IgD-negative memory B cell (primary cell): ENCODE results near the gene AHI1. TPM values are rescaled to one million over a fixed set of nuclear protein-coding genes. Genes with fewer than 3 reads are reported as not detected.
"Not testable (repeated sequence)": the region's sequence is repeated elsewhere in the genome, so short reads cannot be mapped to it uniquely, and the experiment has no call there.

ENCODE experiments used
- H3K27ac Mint-ChIP-seq, 3 donors: one replicate each; pipeline ENCODE4 v1.8.0; 2020 to 2022; ENCODE audit warnings: mild to moderate bottlenecking in 3 of 3, mixed read lengths in 3 of 3, moderate library complexity in 1 of 3
- H3K27me3 Mint-ChIP-seq: one replicate; pipeline ENCODE4 v1.8.0; 2021; ENCODE audit warnings: mixed read lengths
- H3K36me3 Mint-ChIP-seq: one replicate; pipeline ENCODE4 v1.8.0; 2020; ENCODE audit warnings: mild to moderate bottlenecking, mixed read lengths
- H3K4me1 Mint-ChIP-seq, 3 donors: one replicate each; pipeline ENCODE4 v1.8.0; 2020 to 2022; ENCODE audit warnings: mixed read lengths in 3 of 3, mild to moderate bottlenecking in 1 of 3
- H3K4me3 Mint-ChIP-seq, 4 donors: one replicate each; pipeline ENCODE4 v1.8.0; 2020 to 2022; ENCODE audit warnings: mild to moderate bottlenecking in 4 of 4, mixed read lengths in 4 of 4, moderate library complexity in 3 of 4
- H3K9me3 Mint-ChIP-seq, 3 donors: one replicate each; pipeline ENCODE4 v1.8.0; 2020 to 2021; ENCODE audit warnings: mixed read lengths in 3 of 3, mild to moderate bottlenecking in 1 of 3
- polyA plus RNA-seq: library from polyadenylated mRNA; unstranded; fragments of 300-500 nt; fragmentation: Illumina TruSeq; gene quantifications from one replicate; pipeline ENCODE4 v1.2.3, GENCODE V29; 2021

Gene AHI1
- polyA plus RNA-seq, 1 donor from 2014 or later: 10.4 TPM

DNA sequence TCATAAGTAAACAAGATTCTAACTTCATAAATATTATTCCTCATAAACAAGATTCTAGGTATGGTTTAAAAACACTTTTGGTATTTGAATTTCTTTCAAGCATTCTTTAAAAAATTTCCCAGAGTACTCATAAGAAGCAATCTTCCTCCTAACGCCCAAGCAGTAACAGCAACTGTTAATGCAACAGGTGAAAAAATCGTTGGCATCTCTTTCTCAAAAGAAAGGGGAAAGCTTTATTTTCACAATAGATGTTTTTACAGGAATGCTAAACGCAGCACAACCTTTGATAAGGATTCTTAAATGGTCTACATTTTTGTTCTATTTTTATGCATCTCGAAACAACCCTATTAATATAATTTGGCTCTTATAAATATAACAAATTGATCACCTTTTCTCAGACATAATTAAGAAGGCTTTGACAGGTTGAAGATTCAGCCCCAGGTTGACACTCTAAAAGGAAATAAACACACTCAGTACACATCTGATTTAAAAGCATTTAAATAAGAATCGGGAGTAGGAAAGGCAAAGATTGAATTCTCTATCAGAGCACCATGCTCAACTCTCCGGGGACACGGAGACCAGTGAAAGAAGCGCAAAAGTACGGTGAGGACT lies 634 bp downstream of the AHI1 start:
- Mint-ChIP-seq H3K27ac (no peak overlapping the region), H3K4me3 (no peak overlapping the region), H3K27me3 (no peaks in the 10 kb centered on the region), H3K36me3 (peaks cover 11% of the 10 kb centered on the region), H3K9me3 (no peaks in the 10 kb centered on the region), H3K4me1 (peaks cover 7 to 11% (median 8%) of the 10 kb centered on the region in 3 donors)

DNA sequence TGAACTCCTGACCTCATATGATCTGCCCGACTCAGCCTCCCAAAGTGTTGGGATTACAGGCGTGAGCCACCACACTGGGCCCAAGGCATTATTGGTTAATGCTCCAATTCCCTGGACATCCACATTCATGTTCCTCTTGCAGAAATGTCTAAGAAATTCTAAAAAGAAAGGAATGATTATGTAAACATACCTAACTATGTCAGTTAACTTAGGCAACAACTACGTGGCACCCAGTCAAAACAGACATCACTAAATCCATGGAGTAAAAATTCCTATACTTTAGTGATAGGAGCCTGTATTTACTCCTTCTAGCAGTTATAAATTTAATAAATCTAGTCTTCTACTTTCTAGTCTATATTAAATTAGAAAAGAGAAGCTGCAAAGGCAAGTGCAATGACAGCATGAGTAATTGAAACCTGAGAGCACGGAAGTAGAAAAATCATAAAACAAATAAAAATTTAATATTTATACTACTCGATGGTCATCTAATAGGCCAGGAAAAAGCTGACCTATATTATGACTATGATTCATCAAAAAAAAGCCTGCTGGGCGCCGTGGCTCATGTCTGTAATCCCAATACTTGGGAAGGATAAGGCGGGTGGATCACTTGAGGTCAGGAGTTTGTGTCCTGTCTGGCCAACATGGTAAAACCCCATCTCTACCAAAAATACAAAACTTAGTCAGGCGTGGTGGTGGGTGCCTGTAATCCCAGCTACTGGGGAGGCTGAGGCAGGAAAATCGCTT lies 4.2 kb downstream of the AHI1 start:
- Mint-ChIP-seq H3K9me3 (no peaks in the 10 kb centered on the region), H3K27ac (peak overlapping the region in 1 of 3 donors; percentile 28), H3K4me3 (no peak overlapping the region), H3K4me1 (peaks cover 7 to 11% (median 8%) of the 10 kb centered on the region in 3 donors), H3K36me3 (peaks cover 14% of the 10 kb centered on the region), H3K27me3 (no peaks in the 10 kb centered on the region)

DNA sequence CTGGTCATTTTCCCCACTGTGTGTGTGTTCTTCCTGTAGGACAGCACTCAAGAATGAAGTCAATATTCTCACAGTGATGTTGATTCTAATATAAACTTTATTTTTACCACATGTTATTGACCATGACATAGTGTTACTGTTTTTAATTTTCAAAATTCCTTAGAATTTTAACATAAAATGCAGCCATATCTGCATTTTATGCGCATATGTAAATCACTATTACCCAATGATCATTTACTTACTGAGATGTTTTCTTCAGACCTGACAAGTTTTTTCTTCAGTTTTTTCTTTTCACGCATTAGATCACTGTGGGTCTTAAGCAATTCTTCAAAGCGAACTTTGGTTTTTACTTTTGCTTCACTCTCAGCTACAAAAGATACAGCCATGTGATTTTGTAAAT lies 7.2 kb downstream of the AHI1 start:
- H3K27ac Mint-ChIP-seq: no peak overlapping the region
- H3K27me3 Mint-ChIP-seq: no peaks in the 10 kb centered on the region
- H3K4me3 Mint-ChIP-seq: no peak overlapping the region
- H3K36me3 Mint-ChIP-seq: peaks cover 24% of the 10 kb centered on the region
- H3K4me1 Mint-ChIP-seq: peaks cover 0 to 2% (median 1%) of the 10 kb centered on the region in 3 donors
- H3K9me3 Mint-ChIP-seq: no peaks in the 10 kb centered on the region

DNA sequence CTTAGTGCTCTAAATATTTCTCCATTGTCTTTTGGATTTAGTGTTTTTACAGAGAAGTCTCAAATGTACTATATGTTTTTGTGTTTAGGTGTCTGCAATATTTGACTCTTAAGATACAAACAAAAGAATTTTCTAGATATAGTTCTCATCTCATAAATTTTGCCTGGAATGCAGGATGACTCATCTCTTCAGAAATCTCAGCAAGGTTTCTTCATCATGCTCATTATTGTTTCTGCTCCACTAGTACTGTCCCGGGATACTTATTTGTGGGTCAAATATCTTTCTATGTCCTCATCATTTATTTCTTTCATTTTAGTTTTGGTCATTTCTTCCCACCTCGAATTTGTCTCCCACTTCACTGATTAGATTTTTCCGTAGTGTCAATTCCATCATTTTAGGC lies 9.5 kb downstream of the AHI1 start:
- H3K27ac Mint-ChIP-seq: no peak overlapping the region
- no peaks in the 10 kb centered on the region for H3K27me3 Mint-ChIP-seq
- peaks cover 4 to 7% (median 6%) of the 10 kb centered on the region in 3 donors for H3K9me3 Mint-ChIP-seq
- H3K36me3 Mint-ChIP-seq: peaks cover 24% of the 10 kb centered on the region
- H3K4me1 Mint-ChIP-seq: no peaks in the 10 kb centered on the region
- no peak overlapping the region for H3K4me3 Mint-ChIP-seq

DNA sequence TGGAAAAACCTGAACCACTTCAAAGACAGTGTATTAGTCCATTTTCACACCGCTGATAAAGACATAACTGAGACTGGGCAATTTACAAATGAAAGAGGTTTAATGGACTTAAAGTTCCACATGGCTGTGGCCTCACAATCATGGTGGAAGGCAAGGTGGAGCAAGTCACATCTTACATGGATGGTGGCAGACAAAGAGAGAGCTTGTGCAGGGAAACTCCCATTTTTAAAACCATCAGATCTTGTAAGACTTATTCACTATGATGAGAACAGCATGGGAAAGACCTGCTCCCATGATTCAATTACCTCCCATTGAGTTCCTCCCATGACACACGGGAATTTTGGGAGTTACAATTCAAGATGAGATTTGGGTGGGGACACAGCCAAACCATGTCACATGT lies 13.6 kb downstream of the AHI1 start:
- H3K9me3 Mint-ChIP-seq: peaks cover 7 to 21% (median 17%) of the 10 kb centered on the region in 3 donors
- H3K27ac Mint-ChIP-seq, H3K27me3 Mint-ChIP-seq, H3K4me1 Mint-ChIP-seq: not testable (repeated sequence)
- peaks cover 30% of the 10 kb centered on the region for H3K36me3 Mint-ChIP-seq
- H3K4me3 Mint-ChIP-seq: peak overlapping the region in 1 of 4 donors; percentile 7

DNA sequence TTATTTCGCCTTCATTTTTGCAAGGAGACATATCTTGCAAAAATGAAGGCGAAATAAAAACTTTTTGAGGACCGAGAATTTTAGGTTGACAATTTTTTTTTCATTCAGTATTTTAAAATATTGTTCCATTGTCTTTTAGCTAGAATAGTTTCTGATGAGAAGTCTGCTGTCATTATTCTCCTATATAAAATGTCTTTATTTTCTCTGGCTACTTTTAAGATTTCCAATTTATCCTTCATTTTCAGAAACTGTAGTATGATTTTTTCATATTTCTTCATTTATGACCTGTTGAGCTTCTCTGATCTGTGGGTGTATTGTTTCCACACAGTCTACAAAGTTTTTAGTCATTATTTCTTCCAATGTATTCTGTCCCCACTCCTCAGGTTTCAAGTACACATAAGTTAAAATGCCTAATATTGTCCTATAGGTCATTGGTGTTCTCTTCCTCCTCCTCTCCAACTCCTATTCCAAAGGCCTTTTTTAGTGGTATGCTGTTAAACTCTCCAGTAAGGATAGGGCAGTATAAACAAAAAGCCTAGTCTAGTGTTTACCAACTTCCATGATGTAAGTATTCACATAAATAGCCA lies 15.7 kb downstream of the AHI1 start:
- H3K4me1 Mint-ChIP-seq: no peaks in the 10 kb centered on the region
- H3K9me3 Mint-ChIP-seq: peaks cover 8 to 27% (median 21%) of the 10 kb centered on the region in 3 donors
- no peaks in the 10 kb centered on the region for H3K27me3 Mint-ChIP-seq
- no peak overlapping the region for H3K27ac Mint-ChIP-seq
- peaks cover 35% of the 10 kb centered on the region for H3K36me3 Mint-ChIP-seq
- no peak overlapping the region for H3K4me3 Mint-ChIP-seq

DNA sequence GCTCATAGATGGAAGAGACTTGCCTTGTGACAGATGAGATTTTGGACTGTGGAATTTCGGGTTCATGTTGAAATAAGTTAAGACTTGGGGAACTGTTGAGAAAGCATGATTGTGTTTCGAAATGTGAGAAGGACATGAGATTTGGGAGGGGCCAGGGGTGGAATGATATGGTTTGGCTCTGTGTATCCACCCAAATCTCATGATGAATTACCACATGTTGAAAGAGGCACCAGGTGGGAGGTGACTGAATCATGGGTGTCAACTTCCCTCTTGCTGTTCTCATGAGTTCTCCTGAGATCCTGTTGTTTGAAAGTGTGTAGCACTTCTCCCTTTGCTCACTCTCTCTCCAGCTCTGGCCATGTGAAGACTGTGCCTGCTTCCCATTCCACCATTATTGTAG lies 17.9 kb downstream of the AHI1 start:
- Mint-ChIP-seq H3K27me3 (no peaks in the 10 kb centered on the region), H3K36me3 (peaks cover 28% of the 10 kb centered on the region), H3K27ac (no peak overlapping the region), H3K4me1 (no peaks in the 10 kb centered on the region), H3K9me3 (peaks cover 8 to 27% (median 21%) of the 10 kb centered on the region in 3 donors), H3K4me3 (no peak overlapping the region)

DNA sequence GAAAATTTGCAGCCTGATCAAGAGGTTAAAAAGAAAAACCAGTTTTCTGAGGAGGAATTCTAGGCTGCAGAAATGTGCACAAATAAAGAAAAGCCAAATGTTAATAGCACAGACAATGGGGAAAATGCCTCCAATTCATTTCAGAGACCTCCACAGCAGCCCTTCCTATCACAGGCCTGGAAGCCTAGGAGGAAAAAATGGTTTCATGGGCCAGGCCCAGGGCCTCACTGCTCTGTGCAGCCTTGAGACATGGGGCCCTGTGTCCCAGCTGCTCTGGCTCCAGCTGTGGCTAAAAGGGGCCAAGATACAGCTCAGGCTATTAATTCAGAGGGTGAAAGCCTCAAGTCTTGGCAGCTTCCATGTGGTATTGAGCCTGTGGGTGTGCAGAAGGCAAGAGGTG lies 18.9 kb downstream of the AHI1 start:
- H3K36me3 Mint-ChIP-seq: peaks cover 23% of the 10 kb centered on the region
- H3K4me1 Mint-ChIP-seq: no peaks in the 10 kb centered on the region
- no peak overlapping the region for H3K27ac Mint-ChIP-seq

DNA sequence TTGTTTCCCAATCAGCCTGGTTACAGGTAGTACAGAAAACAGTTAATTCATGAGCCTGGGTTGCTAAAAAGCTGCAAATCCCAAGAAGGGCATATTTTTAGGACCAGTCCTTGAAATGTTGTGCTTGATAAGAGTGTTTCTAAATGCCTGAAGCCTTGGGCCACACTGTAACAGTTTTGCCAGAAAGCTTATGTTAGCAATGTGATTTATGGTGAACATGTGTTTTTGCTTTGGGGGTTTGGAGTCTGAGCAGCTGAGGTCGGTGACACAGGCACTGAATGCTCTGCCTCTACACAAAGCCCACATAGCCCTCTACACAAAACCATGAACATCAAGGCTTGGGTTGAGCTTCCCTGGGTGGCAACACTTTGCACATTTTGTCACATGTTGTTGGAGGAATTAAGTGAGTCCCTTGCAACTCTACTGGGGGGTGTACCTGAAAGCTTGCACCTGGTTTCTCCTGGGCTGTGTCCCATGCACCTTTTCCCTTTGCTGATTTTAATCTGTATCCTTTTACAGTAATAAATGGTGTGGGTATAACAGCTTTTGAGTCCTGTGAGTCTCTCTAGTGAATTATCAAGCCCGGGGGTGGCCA lies 22.2 kb downstream of the AHI1 start:
- Mint-ChIP-seq H3K27ac (no peak overlapping the region), H3K4me3 (no peak overlapping the region), H3K27me3 (no peaks in the 10 kb centered on the region), H3K36me3 (peaks cover 19% of the 10 kb centered on the region), H3K4me1 (no peaks in the 10 kb centered on the region), H3K9me3 (peaks cover 4 to 18% (median 11%) of the 10 kb centered on the region in 3 donors)

More for the DNA sequence above, 18.9 kb downstream of the AHI1 start:
- Mint-ChIP-seq H3K4me3 (no peak overlapping the region), H3K9me3 (peaks cover 5 to 23% (median 15%) of the 10 kb centered on the region in 3 donors), H3K27me3 (no peaks in the 10 kb centered on the region)

DNA sequence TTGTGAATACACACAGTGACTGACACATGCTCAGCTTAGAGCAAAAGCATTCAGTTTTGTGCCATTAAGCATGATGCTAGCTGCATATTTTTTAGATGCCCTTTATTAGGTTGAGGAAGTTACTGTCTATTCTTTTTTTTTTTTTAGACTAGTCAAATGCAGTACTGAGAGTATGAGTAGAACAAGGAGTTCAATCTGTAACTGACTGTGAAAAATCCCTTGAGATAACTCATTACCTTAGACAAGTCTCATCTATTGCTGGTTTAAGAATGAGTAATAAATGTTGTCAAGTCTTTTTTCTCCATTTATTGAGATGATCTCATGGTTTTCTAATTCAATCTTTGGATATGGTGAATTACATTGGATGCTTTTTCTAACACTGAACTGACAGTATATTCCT lies 23.2 kb downstream of the AHI1 start:
- no peaks in the 10 kb centered on the region for H3K27me3 Mint-ChIP-seq
- H3K36me3 Mint-ChIP-seq: peaks cover 10% of the 10 kb centered on the region
- H3K4me1 Mint-ChIP-seq: no peaks in the 10 kb centered on the region
- H3K9me3 Mint-ChIP-seq: peaks cover 4 to 13% (median 9%) of the 10 kb centered on the region in 3 donors
- H3K4me3 Mint-ChIP-seq: no peak overlapping the region
- H3K27ac Mint-ChIP-seq: no peak overlapping the region

DNA sequence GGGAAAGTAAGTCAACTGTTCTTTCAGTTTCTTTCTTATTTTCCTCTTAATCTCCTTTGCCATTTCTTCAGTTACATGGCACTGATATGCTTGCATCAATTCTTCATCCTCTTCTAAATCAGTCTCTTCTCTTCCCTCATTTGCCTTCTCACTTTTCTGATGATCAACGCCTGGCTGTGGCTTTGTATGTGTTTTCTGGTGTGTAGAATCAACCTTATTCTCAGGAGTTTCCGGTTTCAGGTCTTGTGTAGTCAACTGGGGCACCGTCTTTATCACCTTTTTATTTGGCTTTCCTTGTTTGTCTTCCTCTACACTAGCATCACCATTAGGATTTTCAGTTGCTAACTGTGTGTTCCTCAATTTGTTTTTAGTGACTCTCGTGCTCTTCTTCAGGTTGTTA lies 31.6 kb downstream of the AHI1 start:
- Mint-ChIP-seq H3K27me3 (no peaks in the 10 kb centered on the region), H3K36me3 (peaks cover 6% of the 10 kb centered on the region), H3K27ac (peak overlapping the region in 1 of 3 donors; percentile 53), H3K9me3 (peaks cover 0 to 4% (median 2%) of the 10 kb centered on the region in 3 donors), H3K4me1 (peaks cover 5 to 12% (median 11%) of the 10 kb centered on the region in 3 donors), H3K4me3 (peak overlapping the region in 2 of 4 donors; percentile 30 to 91)

DNA sequence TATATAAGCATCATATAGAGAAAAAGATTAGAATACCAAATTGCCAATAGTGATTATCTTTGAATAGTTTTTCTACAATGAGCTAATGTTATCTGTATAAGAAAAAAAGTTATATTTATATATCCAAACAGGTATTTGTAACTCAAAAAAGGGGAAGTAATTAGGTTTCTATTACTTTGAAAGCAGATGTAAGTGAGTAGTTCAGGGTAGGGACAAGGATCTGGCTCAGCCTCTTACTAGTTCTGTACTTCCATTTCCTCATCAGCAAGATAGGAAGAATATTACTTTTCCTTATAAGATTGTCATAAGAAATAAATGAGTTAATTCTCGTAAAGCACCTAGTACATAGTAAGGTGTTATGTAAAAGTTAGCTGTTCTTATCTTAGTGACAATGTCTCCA lies 32.2 kb downstream of the AHI1 start:
- no peaks in the 10 kb centered on the region for H3K9me3 Mint-ChIP-seq
- H3K4me1 Mint-ChIP-seq: peaks cover 5 to 12% (median 11%) of the 10 kb centered on the region in 3 donors
- H3K27ac Mint-ChIP-seq: no peak overlapping the region
- H3K36me3 Mint-ChIP-seq: peaks cover 6% of the 10 kb centered on the region
- H3K27me3 Mint-ChIP-seq: no peaks in the 10 kb centered on the region
- H3K4me3 Mint-ChIP-seq: peak overlapping the region in 2 of 4 donors; percentile 23 to 41

DNA sequence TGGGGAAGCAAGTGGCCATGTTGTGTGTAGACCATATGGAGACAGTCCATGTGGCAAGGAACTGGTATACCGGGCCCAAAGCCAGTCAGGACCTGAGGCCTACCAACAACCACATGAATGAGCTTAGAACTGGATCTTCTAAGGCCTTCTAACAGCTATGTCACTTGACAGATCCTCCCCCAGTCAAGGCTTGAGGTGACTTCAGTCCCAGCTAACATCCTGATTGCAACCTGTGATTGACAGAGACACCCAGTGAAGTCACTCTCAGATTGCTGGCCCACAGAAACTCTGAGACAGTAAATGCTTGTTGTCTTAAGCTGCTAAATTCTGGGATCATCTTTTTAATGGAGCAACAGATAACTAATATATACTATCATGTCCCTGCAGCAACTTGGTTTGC lies 32.9 kb downstream of the AHI1 start:
- Mint-ChIP-seq H3K36me3 (peaks cover 6% of the 10 kb centered on the region), H3K4me1 (peaks cover 5 to 12% (median 11%) of the 10 kb centered on the region in 3 donors), H3K4me3 (no peak overlapping the region), H3K9me3 (no peaks in the 10 kb centered on the region), H3K27me3 (no peaks in the 10 kb centered on the region), H3K27ac (no peak overlapping the region)

DNA sequence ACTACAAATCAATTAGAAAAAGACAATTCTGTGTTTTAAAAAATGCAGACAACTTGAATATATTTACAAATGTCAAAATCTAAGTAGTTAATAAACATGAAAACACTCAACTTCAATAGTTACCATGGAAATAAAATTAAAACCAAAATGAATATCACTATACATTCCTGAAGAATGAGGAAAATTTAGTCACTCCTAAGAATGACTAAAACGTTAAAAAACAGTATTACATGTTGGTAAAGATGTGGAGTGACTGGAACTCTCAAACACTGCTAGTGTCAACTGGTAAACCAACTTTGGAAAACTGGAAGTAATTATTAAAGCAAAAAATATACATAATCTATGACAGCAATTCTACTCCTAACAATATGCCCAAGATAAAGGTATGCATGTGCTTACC lies 36.3 kb downstream of the AHI1 start:
- no peaks in the 10 kb centered on the region for H3K27me3 Mint-ChIP-seq
- H3K4me3 Mint-ChIP-seq: no peak overlapping the region
- H3K4me1 Mint-ChIP-seq: peaks cover 5 to 12% (median 11%) of the 10 kb centered on the region in 3 donors
- peaks cover 4% of the 10 kb centered on the region for H3K36me3 Mint-ChIP-seq
- no peak overlapping the region for H3K27ac Mint-ChIP-seq
- H3K9me3 Mint-ChIP-seq: no peaks in the 10 kb centered on the region

DNA sequence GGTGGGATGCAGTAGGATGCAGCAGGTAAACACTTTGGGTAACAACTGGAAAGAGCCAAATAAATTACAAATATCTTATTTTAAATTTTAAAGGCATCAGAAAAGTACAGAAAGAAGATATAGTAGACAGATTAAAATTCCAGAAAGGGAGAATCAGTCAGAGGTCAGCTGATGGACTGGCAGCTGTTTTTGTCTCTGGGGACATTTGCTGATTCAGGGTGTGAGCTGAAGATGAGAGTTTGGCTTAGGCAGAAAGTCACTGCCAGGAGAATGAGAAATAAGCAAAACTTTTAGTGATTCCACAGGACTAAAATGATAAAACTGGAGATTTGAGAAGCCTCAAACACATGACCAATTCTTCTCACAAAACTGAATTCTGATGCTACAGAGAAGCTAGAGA lies 39.5 kb downstream of the AHI1 start:
- H3K9me3 Mint-ChIP-seq: no peaks in the 10 kb centered on the region
- no peak overlapping the region for H3K4me3 Mint-ChIP-seq
- H3K4me1 Mint-ChIP-seq: no peaks in the 10 kb centered on the region
- peaks cover 4% of the 10 kb centered on the region for H3K36me3 Mint-ChIP-seq
- H3K27ac Mint-ChIP-seq: no peak overlapping the region
- no peaks in the 10 kb centered on the region for H3K27me3 Mint-ChIP-seq
